ENCODE data around the gene MED16.

Gene MED16

GRCh38 chr19:912181-913079 is 19.4 kb upstream of the MED16 start:
- in situ Hi-C loops (cut with HindIII; ENCODE audit: low sequenced_read_pairs): no loop called here

DNA sequence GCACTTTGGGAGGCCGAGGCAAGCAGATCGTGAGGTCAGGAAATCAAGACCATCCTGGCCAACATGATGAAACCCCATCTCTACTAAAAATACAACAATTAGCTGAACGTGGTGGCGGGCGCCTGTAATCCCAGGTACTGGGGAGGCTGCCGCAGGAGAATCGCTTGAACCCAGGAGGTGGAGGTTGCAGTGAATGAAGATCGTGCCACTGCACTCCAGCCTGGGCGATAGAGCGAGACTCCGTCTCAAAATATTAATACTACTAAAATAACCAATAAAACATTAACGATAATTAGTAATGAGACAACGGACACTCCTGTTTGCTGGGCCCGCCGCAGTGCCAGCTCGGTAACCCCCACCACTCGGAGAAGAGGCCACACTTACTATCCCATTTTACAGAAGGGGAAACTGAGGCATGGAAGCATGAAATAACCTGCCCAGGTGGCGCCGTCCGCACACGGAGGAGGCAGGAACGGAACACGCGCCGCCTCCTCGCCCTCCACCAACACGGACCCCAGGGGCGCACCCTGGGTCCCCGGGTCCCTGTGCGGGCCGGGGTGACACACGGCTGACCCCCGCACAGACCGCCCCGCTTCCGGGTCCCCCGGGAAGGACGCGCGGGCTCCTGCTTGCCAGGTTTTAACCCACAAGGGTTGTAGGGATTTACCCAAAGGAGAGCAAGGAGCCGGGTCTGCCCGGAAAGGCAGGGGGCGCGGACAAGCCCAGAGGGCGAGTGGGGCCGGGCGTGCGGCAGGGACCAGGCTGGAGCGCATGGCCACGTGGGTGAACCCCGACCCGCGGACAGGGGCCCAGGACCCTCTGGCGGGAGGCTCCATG is 18.4 kb upstream of the MED16 start:
- in situ Hi-C loops (cut with HindIII; ENCODE audit: low sequenced_read_pairs): no loop called here

GRCh38 chr19:907183-907853 is 14.3 kb upstream of the MED16 start:
- in situ Hi-C loops (cut with HindIII; ENCODE audit: low sequenced_read_pairs): no loop called here

GRCh38 chr19:906480-906879 is 13.5 kb upstream of the MED16 start:
- in situ Hi-C loops (cut with HindIII; ENCODE audit: low sequenced_read_pairs): no loop called here

DNA sequence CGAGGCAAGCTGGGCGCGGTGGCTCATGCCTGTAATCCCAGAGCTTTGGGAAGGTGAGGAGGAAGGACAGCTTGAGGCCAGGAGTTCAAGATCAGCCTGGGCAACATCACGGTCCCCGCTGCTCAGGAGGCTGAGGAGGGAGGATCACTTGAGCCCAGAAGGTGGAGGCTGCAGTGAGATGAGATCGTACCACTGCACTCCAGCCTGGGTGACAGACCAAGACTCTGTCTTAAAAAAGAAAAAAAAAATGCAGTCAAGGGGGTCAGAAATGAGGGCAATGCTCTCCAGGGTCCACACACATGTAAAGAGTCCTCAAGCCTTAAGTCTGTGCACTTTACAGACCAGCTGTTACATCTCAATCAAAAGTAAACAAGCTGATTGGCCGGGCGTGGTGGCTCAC is 11.6 kb upstream of the MED16 start:
- in situ Hi-C loops (cut with HindIII; ENCODE audit: low sequenced_read_pairs): no loop called here

- in situ Hi-C loops (cut with HindIII; ENCODE audit: low sequenced_read_pairs): no loop called here
These were observed 10.3 kb upstream of the MED16 start for GRCh38 chr19:903266-903797.

- in situ Hi-C loops (cut with HindIII; ENCODE audit: low sequenced_read_pairs): no loop called here
These were observed 9.6 kb upstream of the MED16 start for GRCh38 chr19:902446-903226.

- in situ Hi-C loops (cut with HindIII; ENCODE audit: low sequenced_read_pairs): no loop called here
These were observed 9.0 kb upstream of the MED16 start for GRCh38 chr19:902093-902370.

GRCh38 chr19:901216-902092 is 8.5 kb upstream of the MED16 start:
- in situ Hi-C loops (cut with HindIII; ENCODE audit: low sequenced_read_pairs): no loop called here

GRCh38 chr19:900302-901111 is 7.5 kb upstream of the MED16 start:
- in situ Hi-C loops (cut with HindIII; ENCODE audit: low sequenced_read_pairs): no loop called here

- in situ Hi-C loops (cut with HindIII; ENCODE audit: low sequenced_read_pairs): no loop called here
These were observed 7.0 kb upstream of the MED16 start for GRCh38 chr19:900043-900301.

- in situ Hi-C loops (cut with HindIII; ENCODE audit: low sequenced_read_pairs): no loop called here
These were observed 6.5 kb upstream of the MED16 start for GRCh38 chr19:899336-900042.

GRCh38 chr19:898663-899062 is 5.7 kb upstream of the MED16 start:
- in situ Hi-C loops (cut with HindIII; ENCODE audit: low sequenced_read_pairs): no loop called here

GRCh38 chr19:897442-898039 is 4.6 kb upstream of the MED16 start:
- in situ Hi-C loops (cut with HindIII; ENCODE audit: low sequenced_read_pairs): no loop called here

DNA sequence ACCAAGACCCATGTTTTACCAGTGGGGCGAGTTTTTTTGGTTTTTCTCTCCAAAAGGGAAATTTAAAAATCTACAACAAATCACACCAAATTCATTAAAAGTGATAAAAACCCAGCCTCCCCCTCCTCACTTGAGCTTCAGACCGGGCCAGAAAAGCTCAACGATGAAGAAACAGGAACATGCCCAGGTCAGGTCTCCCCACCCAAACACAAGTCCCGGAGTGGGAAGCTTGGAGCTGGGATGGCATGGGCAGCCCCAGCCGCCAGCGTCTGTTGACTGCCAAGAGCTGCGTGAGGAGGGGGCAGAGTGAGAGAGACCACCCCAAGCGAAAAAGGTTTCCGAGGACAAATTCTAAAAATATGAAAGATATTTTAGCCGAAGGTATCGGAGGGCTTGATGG is 4.0 kb upstream of the MED16 start:
- in situ Hi-C loops (cut with HindIII; ENCODE audit: low sequenced_read_pairs): no loop called here

DNA sequence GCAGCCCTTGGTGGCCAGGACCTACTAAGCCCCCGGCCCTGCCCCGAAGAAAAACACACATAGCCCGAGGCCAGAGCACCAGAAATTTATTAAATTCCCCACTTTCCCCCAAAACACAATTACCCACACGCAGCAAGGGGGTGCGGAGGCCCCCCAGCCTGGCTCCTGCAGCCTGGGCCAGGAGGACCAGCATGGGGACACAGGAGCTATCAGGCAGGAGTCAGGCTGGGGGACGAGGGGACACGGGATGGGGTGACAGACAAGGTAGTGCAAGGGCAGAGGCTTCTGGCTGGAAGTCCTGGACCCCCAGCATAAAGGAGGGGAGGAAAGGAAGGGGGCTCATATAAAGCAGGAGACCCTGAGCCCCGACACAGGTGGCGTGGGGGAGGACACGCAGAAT is 3.4 kb upstream of the MED16 start:
- in situ Hi-C loops (cut with HindIII; ENCODE audit: low sequenced_read_pairs): no loop called here

DNA sequence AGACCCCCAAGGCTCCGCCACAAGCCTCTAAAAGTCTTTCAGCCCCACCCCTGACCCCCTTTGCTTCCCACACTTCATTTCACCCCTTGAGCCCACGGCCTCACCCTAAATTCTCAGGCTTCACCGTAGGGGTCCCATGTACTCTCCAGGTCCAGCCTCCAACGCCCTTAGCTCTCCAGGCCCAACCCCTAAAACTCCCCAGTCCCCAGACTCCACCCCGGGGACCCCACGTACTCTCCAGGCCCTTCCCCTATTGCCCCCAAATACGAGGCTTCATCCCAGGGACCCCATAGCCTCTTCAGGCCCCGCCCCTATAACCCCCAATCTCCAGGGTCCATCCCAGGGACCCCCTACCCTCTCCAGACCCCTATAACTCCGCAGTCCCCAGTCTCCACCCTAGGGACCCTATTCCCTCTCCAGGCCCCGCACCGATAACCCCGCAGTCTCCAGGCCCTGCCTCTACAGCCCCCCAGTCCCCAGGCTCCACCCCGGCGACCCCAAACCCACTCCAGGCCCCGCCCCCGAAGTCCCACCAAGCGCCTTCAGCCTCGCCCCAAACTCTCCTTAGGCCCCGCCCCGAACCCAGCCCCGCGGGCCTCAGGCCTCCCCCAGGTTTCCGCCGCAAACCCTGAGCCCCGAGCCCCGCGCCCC is 619 bp downstream of the MED16 start:
- in situ Hi-C loops (cut with HindIII; ENCODE audit: low sequenced_read_pairs): no loop called here

All from DLD1 (cell line).